NCI-H2196 (cell line): ENCODE measurements around the gene ZYX.

Source experiments
- DNase-seq: peaks from one replicate; lab custom pipeline; 2025; ENCODE audit not compliant: unreplicated experiment; lab: John Stamatoyannopoulos, UW

ZYX gene, protein sequence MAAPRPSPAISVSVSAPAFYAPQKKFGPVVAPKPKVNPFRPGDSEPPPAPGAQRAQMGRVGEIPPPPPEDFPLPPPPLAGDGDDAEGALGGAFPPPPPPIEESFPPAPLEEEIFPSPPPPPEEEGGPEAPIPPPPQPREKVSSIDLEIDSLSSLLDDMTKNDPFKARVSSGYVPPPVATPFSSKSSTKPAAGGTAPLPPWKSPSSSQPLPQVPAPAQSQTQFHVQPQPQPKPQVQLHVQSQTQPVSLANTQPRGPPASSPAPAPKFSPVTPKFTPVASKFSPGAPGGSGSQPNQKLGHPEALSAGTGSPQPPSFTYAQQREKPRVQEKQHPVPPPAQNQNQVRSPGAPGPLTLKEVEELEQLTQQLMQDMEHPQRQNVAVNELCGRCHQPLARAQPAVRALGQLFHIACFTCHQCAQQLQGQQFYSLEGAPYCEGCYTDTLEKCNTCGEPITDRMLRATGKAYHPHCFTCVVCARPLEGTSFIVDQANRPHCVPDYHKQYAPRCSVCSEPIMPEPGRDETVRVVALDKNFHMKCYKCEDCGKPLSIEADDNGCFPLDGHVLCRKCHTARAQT

DNA sequence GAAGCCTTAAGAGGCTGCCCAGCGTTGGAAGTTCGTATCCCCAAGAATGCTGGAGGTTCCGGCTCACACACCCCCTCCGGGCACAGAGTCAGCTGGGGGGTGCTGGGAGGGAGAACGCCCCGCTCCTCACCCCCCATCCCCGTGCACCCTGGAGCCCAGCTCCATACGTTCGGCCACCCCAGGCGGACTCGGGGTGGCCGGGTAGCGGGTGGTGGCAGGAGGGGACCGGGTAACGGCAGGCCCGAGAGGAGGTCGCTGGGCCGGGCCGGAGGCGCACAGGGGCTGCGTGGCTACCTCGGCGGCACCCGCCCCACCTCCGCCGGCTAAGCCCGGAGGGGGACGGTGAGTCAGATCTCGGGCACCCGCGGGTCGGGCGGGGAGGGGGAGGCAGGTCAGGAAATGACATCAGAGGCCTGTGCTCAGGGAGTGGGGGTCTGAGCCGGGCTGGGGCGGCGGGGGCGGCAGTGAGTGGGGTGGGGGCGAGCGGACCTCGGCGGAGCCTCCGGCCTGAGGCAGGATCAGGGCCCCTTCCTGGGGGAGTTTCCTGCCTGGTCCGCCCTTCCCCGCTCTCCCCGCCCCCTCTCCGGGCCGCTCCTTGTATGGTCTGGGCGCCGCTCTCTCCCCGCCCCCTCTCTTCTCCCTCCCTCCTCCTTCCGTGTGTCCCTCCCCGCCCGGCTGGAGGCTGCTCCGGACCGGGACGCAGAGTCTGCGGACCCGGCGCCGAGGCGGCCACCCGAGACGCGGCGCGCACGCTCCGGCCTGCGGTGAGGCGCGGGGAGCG lies at the start of gene ZYX:
TSS of gene ZYX (plus strand) at position 700 of the 781 bp plus-strand sequence. CDS start 227 bp downstream, outside the sequence.
- peak; percentile 78 for DNase-seq

DNA sequence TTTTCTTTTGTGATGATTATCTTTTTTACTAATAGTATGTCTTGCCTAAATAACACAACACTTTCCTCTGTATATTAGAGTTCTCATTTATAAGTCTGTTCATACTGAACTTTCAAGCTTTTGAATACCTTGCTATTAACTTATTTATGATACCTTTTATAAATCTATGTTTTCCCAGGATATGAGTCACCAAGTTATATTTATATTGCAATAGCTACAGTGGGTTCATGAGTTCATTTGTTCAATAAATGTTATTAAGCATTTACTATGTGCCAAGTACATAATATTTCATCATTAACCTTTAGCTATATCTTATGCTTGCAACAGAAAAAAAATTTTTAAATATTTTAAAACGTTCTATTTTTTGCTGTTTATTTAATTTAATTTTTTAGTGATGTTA lies 46.9 kb upstream of the ZYX start:
- DNase-seq = no peak

DNA sequence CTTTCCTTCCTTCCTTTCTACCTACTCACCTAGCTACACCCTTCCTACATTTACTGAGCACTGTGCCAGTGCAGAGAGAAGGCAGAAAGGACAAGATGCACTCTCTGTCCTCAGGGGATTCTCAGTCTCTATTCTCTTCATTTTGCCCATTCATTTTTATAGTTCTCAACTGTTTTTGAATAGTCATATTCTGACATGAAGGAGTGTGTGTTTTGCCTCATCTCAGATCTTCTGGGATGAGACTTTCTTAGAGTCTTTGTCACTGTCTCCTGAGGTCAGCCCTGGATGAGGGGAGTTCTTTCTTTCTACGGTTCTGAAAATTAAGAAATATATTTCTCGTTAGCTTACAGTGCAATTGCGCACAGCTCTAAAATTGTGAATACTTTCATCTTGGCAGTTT lies 43.9 kb upstream of the ZYX start:
- no peak for DNase-seq

DNA sequence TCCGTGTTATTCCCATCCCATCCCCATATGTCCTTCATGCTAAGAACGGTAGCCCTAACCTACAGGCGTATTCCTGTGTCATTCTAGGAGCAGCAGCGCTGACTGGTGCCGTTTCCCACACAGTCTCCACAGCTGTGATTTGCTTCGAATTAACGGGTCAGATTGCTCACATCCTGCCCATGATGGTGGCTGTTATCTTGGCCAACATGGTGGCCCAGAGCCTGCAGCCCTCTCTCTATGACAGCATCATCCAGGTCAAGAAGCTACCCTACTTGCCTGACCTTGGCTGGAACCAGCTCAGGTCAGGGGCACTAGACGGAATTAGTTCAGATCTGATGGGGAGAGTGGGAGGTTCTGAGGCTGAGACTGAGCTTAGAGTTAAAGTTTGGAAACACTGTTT lies 39.3 kb upstream of the ZYX start:
- DNase-seq = no peak

DNA sequence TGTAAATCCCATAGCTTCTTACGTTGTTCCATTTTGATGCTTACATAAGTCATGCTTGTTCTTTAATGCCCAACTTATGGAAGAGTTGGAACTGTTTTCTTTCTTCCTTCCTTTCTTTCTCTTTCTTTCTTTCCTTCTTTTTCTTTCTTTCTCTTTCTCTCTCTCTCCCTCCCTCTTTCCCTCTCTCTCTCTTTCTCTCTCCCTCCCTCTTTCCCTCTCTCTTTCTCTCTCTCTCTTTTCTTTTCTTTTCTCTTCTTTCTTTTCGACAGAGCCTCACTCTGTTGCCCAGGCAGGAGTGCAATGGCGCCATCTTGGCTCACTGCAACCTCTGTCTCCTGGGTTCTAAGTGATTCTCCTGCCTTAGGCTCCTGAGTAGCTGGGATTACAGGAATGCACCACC lies 37.5 kb upstream of the ZYX start:
- no peak for DNase-seq

DNA sequence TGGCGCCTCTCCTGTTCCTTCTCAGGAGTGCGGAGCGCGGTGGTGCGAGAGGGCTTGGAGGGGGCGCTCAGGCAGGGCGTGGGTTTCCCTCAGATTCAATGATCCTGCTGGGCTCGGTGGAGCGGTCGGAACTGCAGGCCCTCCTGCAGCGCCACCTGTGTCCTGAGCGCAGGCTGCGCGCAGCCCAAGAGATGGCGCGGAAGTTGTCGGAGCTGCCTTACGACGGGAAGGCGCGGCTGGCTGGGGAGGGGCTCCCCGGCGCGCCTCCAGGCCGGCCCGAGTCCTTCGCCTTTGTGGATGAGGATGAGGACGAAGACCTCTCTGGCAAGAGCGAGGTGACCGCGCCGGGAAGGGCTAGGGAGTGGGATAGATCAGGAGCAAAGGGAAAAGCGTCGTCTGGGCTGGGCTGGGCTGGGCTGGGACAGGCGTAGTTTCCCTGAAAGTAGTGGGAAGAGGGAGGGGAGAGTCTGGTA lies 35.7 kb upstream of the ZYX start:
- no peak for DNase-seq

DNA sequence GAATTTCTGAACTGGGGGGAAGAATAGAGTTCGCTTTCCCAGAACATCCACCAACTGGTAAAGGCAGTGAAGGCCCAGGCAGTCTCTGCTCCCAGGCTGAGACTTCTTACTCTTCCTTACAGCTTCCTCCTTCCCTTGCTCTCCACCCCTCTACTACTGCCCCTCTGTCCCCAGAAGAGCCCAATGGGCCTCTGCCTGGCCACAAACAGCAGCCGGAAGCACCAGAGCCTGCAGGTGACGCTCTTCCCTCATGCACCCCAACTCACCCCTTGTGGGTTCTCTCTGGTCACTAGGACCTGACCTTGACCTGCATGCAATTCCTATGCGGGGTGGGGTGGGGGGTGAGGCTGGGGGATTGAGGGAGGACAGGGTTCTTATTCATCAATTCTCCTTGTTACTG lies 35.1 kb upstream of the ZYX start:
- no peak for DNase-seq

DNA sequence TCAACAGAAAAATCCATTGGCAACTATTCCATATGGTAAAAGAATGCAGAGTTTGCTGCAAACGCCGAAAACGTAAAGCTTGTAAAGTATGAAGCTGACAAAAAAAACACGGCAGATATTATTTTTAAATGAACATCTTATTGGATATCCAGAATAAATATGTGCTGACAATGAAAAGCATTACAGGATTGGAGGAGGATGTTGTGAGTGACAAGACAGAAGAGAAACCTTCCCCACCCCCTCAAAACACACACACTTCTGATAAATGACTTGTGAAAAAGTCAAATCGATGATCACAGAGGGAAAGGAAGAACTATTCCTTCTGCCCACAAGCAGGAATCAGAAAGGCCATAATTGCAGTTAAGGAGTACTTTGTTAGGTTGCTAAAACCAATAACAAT lies 33.2 kb upstream of the ZYX start:
- DNase-seq = no peak

DNA sequence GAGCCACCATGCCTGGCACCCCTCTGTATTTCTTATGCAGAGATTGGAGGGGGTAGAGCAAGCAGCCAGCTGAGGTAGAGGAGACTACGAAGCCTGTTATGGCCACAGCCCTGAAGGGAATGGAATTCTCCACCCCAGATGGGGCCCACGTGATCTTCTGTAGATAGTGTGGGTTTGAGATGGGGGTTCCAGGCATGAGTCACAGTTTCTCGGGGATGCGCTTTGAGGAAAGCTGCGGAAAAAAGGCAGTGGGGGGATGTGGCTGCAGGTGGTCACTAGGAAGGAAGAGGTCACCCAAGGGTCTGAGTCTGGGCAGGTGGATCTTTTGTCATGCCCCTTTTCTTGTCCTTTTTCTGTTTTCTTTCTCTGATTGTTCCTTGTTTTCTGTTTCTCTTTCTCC lies 30.1 kb upstream of the ZYX start:
- no peak for DNase-seq

DNA sequence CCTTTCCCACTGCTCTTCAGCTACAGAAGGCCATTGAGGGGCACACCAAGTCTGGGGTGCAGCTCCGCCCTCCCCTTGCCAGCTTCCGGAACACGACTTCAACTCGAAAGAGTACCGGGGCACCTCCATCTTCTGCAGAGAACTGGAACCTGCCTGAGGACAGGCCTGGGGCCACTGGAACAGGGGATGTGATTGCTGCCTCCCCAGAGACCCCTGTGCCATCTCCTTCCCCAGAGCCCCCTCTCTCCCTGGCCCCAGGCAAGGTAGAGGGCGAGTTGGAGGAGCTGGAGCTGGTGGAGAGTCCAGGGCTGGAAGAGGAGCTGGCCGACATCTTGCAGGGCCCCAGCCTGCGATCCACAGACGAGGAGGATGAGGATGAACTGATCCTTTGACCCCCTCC lies 29.6 kb upstream of the ZYX start:
- DNase-seq = no peak

DNA sequence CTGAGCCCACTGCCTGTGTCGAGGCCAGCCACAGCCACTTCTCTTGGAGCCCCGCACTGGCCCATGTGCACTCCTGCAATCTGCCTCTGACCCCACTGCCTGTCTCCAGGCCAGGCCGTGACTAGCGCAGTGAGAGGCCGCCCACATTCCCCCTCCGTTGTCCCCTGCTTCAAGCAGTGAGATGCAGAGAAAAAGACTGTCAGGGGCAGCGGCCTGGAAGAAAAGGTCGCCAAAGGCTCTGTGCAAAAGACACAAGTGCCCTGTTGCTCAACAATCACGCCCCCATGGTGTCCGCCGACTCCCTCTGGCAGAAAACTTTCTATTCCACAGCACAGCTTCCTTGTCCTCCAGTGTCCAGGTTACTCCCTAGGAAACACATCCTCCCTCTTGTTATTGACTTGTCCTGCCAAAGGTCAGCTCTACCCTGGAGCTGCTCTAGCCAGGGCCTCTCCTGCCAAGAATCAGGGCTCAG lies 28.6 kb upstream of the ZYX start:
- no peak for DNase-seq

DNA sequence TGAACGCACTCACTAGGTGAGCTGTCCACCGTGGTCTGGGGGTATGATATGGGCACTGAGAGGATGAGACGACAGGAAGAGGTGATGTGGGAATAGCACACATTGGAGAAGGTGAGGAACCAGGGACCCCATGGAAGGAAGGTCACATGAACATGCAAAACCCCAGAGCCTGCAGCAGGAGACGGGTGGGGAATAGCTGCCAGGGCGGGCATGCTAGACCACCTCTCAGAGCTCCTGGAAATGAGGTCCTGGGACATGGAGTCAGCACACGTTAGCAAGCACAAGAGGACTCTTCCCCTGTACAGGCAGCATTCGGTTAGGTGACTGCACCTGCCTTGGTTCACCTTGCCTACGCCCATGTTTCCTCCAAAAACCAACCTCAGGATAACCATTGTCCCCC lies 26.8 kb upstream of the ZYX start:
- no peak for DNase-seq

DNA sequence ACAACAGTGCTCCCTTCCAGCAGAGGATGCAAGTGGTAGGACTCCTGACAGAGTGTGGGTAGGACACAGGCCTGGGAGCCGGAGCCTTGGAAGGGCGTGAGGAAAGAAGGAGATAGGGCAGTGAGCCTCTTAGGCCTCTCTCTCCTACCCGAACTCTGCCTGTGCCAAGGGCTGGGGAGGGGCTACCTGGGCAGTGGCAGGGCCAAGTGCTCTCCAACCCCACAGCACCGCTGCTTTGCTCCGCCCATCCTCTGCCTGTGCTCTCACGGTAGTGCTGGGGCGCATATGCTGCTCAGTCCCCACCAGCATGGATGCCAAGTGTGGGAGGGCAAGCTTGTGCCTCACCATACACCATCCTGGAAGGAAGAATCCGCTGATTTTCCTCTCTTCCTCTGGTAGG lies 26.2 kb upstream of the ZYX start:
- no peak for DNase-seq

DNA sequence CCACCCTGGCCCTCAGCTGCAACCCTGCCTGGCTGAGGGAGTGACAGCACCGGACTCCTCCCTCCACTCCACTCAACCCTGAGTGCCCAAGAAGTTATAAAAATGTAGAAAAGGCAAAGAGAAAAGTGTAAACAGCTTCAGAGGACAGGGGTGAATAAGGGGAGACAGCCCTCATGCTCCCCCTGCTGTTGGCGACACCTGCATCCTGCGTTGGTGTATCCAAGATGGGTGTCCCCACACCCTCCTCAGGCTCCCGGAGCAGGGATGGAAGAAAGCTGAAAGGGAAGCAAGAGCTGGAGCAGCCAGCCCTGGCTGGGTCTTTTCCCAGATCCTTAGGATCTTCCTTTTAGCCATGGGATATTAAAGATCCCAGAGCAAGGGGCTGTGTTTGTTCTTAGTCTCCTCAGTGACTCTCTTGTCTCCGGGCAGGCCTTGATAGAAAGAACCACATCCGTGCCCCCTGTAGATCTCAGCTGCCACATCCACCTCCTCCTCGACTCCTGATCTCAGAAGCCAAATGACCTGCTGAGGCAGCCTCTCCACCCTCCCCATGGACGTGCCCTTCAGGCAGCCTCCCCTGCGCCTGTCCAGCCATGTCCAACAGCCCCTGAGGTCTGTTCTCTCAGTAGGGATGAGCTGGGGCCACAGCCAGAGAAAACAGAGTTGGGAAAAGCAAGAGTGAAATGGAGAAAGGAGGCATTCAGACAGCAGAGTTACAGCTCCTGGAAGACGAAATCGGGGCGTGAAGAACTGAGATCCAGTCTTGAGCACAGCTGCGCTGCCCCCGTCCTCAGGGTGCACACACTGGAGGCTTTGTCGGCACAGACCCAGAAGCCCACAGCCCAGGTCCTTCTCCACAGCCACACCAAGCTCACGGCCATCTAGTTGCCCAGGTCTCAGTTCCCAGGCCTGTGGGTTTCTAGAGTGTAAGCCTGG lies 25.4 kb upstream of the ZYX start:
- no peak for DNase-seq

DNA sequence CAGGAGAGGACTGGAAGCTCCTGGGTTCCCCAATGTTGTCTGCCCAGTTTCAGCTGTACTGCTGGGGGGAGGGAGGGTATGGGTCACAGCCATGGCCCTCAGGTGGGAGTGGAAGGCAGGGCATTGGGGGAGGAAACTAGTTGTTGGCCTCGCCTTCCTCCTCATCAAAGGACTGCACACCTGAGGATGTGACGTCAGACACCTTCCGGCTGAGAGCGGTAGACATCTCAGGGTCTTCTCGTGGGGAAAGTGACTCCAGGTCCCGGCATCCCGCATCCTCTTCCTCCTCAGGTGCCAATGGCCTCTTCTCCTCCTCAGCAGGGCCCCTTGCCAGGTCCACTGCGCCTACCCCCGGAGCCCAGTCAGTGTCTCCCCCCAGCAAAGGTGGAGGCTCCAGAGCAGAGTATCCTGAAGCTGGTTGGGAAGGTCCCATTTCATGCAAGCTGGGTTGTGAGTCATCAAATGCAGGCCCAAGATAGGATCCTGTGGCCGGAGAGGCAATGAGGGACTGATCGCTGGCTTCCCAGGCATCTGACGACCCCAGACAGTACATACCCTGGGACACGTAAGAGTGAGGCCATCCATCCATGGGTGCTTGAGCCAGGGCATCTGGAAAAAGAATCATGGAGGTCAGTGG lies 24.6 kb upstream of the ZYX start:
- DNase-seq = no peak

DNA sequence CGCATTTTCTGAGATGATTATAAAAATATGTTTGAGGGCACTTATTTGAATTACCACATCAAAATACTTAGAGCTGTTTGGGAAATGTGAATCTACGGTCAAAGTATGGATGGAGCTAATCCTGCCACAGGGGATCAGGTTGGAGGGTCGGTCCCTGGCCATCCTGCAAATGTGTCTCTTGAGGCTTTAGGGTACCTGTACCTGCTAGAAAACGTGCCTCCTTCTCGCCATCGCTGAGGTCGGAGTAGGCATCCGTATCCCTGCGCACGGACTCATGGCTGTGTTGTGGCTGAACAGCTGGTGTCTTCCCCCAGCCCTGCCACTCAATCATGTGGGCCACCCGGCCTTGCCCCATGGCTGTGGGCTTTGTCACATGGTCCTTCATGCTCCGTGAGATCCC lies 22.5 kb upstream of the ZYX start:
- DNase-seq = no peak

DNA sequence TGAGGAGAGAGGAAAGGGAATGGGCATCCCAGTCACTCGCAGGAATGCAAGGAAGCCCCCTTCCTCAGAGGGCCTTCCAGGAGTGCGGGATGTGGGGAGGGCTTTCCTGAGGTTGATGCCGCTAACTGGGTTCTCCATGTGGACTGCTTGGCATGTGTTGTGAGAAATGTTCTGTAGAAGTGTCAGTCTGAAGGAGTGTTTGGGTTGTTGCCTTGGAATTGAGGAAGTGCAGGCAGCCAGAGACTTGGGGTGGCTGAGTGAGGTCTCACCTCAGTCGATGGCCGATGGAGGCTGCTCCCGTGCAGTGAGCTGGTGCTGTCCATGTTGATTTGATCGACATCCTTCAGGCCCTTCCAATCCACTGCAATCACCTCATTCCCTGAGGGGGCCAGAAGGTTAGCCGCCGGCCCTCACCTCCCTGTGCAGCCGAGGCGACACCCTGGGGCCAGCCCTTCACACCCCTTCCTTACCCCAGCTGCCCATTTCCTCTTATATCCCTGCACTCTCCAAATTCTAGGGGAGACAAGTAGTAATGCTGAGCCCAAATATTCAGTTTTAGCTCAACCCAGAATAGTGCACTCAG lies 21.3 kb upstream of the ZYX start:
- no peak for DNase-seq

DNA sequence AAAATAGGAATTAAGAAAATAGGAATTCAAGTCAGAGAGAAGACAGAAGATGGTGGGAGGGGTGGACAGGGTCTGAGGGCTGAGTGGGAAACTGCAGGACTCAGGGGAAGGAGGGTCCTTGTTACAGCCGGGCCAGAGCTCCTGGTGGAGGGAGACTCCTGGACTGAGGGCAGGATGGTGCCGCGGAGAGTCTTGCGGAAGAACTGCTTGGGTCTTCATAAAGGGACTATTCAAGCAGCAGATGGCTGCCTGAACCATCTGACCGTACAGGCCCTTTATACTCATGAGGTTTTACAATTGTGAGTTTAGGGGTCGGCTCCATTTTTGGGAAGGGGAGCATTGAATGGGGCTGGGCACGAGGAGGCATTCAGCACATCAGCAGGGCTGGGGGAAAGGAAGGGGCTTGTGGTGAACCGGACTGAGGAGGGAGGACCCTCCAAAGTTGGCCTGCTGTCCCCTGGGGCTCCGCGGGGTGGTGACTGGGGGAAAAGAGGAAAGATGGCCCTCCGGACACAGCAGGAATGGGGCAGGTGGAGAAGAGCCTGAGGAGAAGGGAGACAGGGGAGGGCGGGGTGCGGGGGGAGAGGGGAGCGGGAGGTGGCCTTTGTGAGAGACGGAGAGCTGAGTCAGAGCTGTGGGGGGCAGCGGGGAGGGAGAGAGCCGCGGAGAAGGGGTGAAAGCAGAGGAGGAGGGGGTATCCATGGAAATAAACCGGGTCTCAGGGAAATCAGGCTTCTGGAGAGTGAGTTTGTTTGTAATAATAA lies 20.2 kb upstream of the ZYX start:
- no peak for DNase-seq

DNA sequence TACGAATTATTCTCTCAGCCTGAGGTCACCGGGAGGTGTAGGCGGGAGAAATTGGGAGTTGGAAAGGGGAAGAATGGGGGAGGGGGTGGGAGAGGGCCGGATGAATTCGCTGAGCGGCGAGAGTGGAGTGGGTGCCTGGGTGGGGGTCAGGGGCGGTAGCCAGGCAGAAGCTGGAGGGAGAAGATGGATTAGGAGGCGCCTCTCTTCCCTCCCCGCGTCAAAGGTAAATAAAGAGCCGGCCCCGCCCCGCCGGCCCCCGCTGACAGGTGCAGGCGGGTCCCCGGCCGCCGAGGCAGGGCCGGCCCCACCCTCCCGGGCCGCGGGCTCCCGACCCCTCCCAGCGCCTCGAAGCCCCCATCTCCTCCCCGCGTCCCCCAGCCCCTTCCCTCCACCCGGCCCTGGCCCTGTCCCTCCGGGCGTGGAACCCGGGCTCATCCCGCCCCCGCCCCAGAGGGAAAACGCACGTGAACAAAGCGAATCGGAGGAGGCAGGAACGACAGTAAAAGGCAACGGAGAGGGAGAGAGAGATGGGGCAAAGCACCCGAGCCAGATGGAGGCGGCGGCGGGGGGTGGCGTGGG lies 19.5 kb upstream of the ZYX start:
- DNase-seq = no peak
